B cell (primary cell): ENCODE results near the gene AGPAT3. TPM values are rescaled to one million over a fixed set of nuclear protein-coding genes. Genes with fewer than 3 reads are reported as not detected.

Source experiments
- ATAC-seq: fragments of 200-7000 bp; cut with Tn5 transposase; one replicate; pipeline ENCODE4 v1.10.0; 2021; ENCODE audit warnings: low read depth, mild to moderate bottlenecking, moderate number of reproducible peaks, moderate library complexity
- CTCF ChIA-PET: fragments of 350-600 bp; sonication (Branson Sonifier 250); formaldehyde crosslinking; loops from one replicate; lab custom pipeline; 2021; ENCODE audit warnings: antibody characterized with exemption, inconsistent platforms; lab: Charles Lee
- POLR2A ChIA-PET: fragments of 350-600 bp; sonication (Branson Sonifier 250); formaldehyde crosslinking; loops from one replicate; lab custom pipeline; 2021; ENCODE audit warnings: antibody characterized with exemption; lab: Charles Lee
- DNase-seq: peaks from one replicate; pipeline ENCODE4 v3.0.0; 2013
- H2AFZ ChIP-seq: 2 replicates; pipeline ENCODE4 v1.6.1; 2012; ENCODE audit warnings: mild to moderate bottlenecking, low read depth, low read length; ENCODE audit not compliant: insufficient read depth, poor library complexity, severe bottlenecking
- H3K27ac ChIP-seq, 2 donors: 1 replicate in 1 of 2; 2 replicates in 1 of 2; pipeline ENCODE4 v1.5.1; 2012 to 2013; ENCODE audit warnings: low read length in 2 of 2, mild to moderate bottlenecking in 2 of 2, moderate library complexity in 1 of 2
- H3K27me3 ChIP-seq, 4 experiments: fragments of 200-600 bp in 1 of 4; sonication (generic) in 1 of 4; replicated peaks in 1 of 4; 1 replicate in 2 of 4; 2 replicates in 2 of 4; pipeline versions ENCODE4 v1.6.1 to v1.7.0; 2013 to 2016; ENCODE audit warnings: low read length in 3 of 4, mild to moderate bottlenecking in 2 of 4, mixed read lengths in 1 of 4, moderate library complexity in 1 of 4; ENCODE audit not compliant: insufficient read depth in 4 of 4, control insufficient read depth in 3 of 4; ENCODE audit errors: control extremely low read depth in 1 of 4
- H3K36me3 ChIP-seq, 2 experiments: replicated peaks in 1 of 2; 1 replicate in 1 of 2; 2 replicates in 1 of 2; pipeline versions ENCODE4 v1.6.1 to v1.7.1; 2013; ENCODE audit warnings: low read length in 1 of 2; ENCODE audit not compliant: insufficient read depth in 2 of 2, control insufficient read depth in 1 of 2; ENCODE audit errors: control extremely low read depth in 1 of 2, extremely low read depth in 1 of 2
- H3K4me1 ChIP-seq, 2 donors: fragments of 200-600 bp in 1 of 2; sonication (generic) in 1 of 2; 1 replicate in 1 of 2; 2 replicates in 1 of 2; pipeline versions ENCODE4 v1.5.1 to v1.6.1; 2013 to 2017; ENCODE audit warnings: low read length in 2 of 2; ENCODE audit not compliant: control insufficient read depth in 2 of 2, insufficient read depth in 2 of 2
- H3K4me2 ChIP-seq: replicated peaks from 2 replicates; pipeline ENCODE3; 2012; ENCODE audit warnings: mild to moderate bottlenecking, low read depth, low read length; ENCODE audit not compliant: poor library complexity, severe bottlenecking
- H3K4me3 ChIP-seq, 5 experiments: fragments of 200-600 bp in 1 of 5; sonication (generic) in 1 of 5; 1 replicate in 3 of 5; 2 replicates in 2 of 5; pipeline versions ENCODE4 v1.5.1 to v1.7.0; 2011 to 2016; ENCODE audit warnings: low read length in 4 of 5, mild to moderate bottlenecking in 4 of 5, low read depth in 2 of 5, control low read depth in 1 of 5, moderate library complexity in 1 of 5; ENCODE audit not compliant: insufficient read depth in 1 of 5; ENCODE audit errors: control extremely low read depth in 1 of 5, extremely low read depth in 1 of 5
- H3K79me2 ChIP-seq: fragments of 200-600 bp; sonication (generic); one replicate; pipeline ENCODE4 v1.6.0; 2016; ENCODE audit warnings: low read length; ENCODE audit not compliant: control insufficient read depth, insufficient read depth
- H3K9ac ChIP-seq: fragments of 200-600 bp; sonication (generic); 2 replicates; pipeline ENCODE4 v1.6.1; 2017; ENCODE audit warnings: mild to moderate bottlenecking, low read length, moderate library complexity
- H3K9me3 ChIP-seq, 3 donors: one replicate each; pipeline versions ENCODE4 v1.6.1 to v1.7.1; 2013; ENCODE audit warnings: low read length in 2 of 3; ENCODE audit not compliant: control insufficient read depth in 2 of 3, insufficient read depth in 1 of 3; ENCODE audit errors: control extremely low read depth in 1 of 3
- H4K20me1 ChIP-seq: 2 replicates; pipeline ENCODE4 v1.6.0; 2012; ENCODE audit warnings: mild to moderate bottlenecking, low read length; ENCODE audit not compliant: insufficient read depth, control insufficient read depth, poor library complexity, severe bottlenecking
- H3K27ac Mint-ChIP-seq: one replicate; pipeline ENCODE4 v1.8.0; 2021; ENCODE audit warnings: mixed read lengths
- H3K27me3 Mint-ChIP-seq: one replicate; pipeline ENCODE4 v1.8.0; 2021; ENCODE audit warnings: mixed read lengths
- H3K4me1 Mint-ChIP-seq: one replicate; pipeline ENCODE4 v1.8.0; 2021; ENCODE audit warnings: mixed read lengths
- H3K4me3 Mint-ChIP-seq: one replicate; pipeline ENCODE4 v1.8.0; 2021; ENCODE audit warnings: mixed read lengths
- H3K9me3 Mint-ChIP-seq: one replicate; pipeline ENCODE4 v1.8.0; 2022; ENCODE audit warnings: mixed read lengths; ENCODE audit not compliant: insufficient read depth
- CTCF ChIP-seq: fragments of 200-600 bp; IDR thresholded peaks from one replicate; pipeline ENCODE4 v1.8.0; 2022; ENCODE audit warnings: antibody characterized with exemption, mild to moderate bottlenecking
- EZH2 ChIP-seq: IDR thresholded peaks from 2 replicates; pipeline ENCODE4 v1.6.1; 2012; ENCODE audit warnings: borderline replicate concordance, low read depth, mild to moderate bottlenecking, moderate library complexity, low read length; ENCODE audit not compliant: insufficient read depth, poor library complexity, severe bottlenecking
- WGBS: methylation state at CpG from one replicate; pipeline ENCODE4 v1.1.5; 2013; ENCODE audit warnings: missing lambda C conversion rate; ENCODE audit not compliant: insufficient coverage; 5-methylcytosine and 5-hydroxymethylcytosine counted together
- intact Hi-C: fragments of 100-400 bp; cut with micrococcal nuclease; formaldehyde crosslinking; loops from one replicate; pipeline ENCODE4 v1.10.0; 2022
- polyA plus RNA-seq: library from polyadenylated mRNA; depleted of rRNA; stranded (reverse); fragments of >200 nt; gene quantifications from 2 replicates; pipeline ENCODE4 v1.2.3, GENCODE V29; 2012
- total RNA-seq, 2 donors: library from RNA; stranded (reverse); fragments of 120-200 nt in 1 of 2; gene quantifications; 1 replicate in 1 of 2; 2 replicates in 1 of 2; pipeline versions ENCODE4 v1.2.3 to v1.2.4, GENCODE V29; 2013 to 2022

Gene AGPAT3
- total and polyA plus RNA-seq, 2 donors (not counting 1 experiment from before 2014, with no cell fraction given): 14.3 to 49.3 TPM

GRCh38 chr21:43851593-43851992 is 13.4 kb upstream of the AGPAT3 start:
- intact Hi-C loops: no loop called here
- CTCF ChIA-PET: no interaction called here

More at GRCh38 chr21:43851593-43851992, 13.4 kb upstream of the AGPAT3 start:
- Mint-ChIP-seq H3K4me3 (no peak overlapping the region), H3K9me3 (no peaks in the 10 kb centered on the region), H3K27me3 (peaks cover 5% of the 10 kb centered on the region), H3K27ac (no peak overlapping the region), H3K4me1 (peaks cover 18% of the 10 kb centered on the region)
- POLR2A ChIA-PET: no interaction called here
- H3K9me3 ChIP-seq: peaks cover 0 to 12% (median 0%) of the 10 kb centered on the region in 3 donors
- no peak overlapping the region for H3K27ac ChIP-seq
- no peak overlapping the region for H2AFZ ChIP-seq
- H3K4me3 ChIP-seq: no peak overlapping the region
- no peak overlapping the region for H3K9ac ChIP-seq
- no peak overlapping the region for H3K4me2 ChIP-seq
- H3K36me3 ChIP-seq: no peaks in the 10 kb centered on the region
- no peaks in the 10 kb centered on the region for H4K20me1 ChIP-seq
- DNase-seq (no peak), ATAC-seq (no peak)
- no peaks in the 10 kb centered on the region for H3K79me2 ChIP-seq
- 93% methylated on average over 9 of the region's 12 CpGs for WGBS
- no peak for TF ChIP-seq EZH2
- TF ChIP-seq CTCF: no peak
- no peaks in the 10 kb centered on the region for H3K27me3 ChIP-seq
- peaks cover 9 to 16% of the 10 kb centered on the region in 2 donors for H3K4me1 ChIP-seq
